GM21576 (cell line): ENCODE data around the gene CCDC116.
A peak's percentile ranks its signal among the peaks of the same experiment; 100 is the strongest.
"Not testable (repeated sequence)": the region's sequence is repeated elsewhere in the genome, so short reads cannot be mapped to it uniquely, and the experiment has no call there.

ENCODE experiments used
- ATAC-seq: cut with Tn5 transposase; IDR thresholded peaks from one replicate; pipeline ENCODE4 v1.9.1; 2021; ENCODE audit warnings: mild to moderate bottlenecking, moderate library complexity; ENCODE audit not compliant: unreplicated experiment

Gene CCDC116

DNA sequence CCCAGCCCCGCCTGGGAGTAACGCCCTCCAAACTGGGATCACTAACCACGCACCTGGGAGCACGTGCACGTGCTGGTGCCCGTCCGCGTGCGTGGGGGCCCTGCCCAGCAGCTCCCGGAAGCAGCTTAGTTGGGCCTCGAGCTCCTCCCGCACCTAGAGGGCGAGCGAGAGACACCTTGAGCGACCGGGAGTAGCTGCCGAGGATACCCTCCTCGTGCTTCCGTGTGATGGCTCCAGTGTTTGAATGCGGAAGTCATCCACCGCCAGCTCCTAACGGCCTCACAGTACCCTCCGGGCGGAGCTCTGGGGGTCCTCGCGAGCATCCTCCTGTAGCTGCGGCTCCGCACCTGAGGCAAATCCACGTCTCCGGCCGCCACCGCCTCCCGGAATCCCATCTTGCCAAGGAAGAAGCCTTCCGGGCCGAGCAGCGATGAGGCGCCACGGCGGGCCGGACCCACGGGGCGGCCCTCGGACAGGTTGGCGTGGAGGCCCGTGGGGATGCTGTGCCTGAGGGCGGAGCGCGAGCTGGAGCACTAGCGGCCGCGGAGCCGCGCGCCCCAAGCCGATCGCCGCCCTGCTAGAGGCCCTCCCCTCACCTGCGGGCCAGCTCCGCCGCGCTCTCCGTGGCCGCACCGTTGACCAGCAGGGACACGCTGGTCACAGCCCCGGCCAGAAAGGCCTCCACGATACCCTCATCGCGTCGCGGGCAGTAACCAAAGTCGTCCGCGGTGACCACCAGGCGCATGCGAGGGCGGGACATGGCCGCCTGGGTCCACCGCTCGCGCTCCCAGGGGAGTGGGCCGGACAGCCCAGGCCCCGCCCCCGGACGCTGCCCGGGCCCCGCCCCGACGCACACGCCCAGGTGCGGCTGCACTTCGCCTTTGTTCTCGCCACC is 3.1 kb upstream of the CCDC116 start, which contains the start of gene YDJC:
YDJC (minus strand) TSS at position 768 of the 895 bp plus-strand sequence; CDS start at position 760, 8 bp downstream.
- peak; percentile 70 for ATAC-seq

DNA sequence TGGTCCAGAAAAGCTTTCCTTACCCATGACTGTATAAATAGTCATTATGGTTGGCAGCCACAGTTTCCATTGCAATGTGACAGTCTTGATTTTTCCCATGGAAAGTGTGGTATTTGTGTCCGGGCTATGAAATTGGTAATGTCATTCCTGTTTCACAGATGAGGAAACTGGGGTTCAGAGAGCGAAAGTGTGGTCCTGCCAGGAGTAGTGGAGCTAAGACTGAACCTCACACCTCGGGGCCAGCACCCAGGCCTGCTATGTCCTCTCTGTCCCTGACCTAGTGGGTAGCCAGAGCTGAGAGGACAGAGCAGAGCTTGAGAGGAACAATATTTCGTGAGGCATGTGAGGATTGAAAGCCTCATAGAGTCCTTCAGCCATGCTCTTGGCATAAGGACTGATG is 1.5 kb upstream of the CCDC116 start:
- no peak for ATAC-seq

DNA sequence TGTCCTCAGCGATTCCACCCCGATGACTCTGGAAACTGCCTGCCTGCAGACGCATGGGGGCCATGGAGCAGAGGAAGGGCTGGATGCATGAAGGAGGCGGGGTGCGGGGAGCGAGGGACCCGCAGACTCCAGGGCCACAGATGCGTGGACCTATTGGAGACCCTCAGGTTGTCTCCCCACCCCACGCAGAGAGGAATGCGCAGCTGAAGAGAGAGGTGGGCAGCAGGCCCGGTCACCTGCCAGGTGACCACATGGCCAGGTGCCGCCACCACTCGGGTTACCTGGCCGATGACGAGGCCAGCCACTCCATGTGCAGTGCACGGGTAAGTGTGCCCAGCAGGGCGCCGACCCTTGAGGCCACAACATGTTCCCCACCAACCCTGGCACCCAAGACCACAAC is 371 bp downstream of the CCDC116 start:
- ATAC-seq: no peak

DNA sequence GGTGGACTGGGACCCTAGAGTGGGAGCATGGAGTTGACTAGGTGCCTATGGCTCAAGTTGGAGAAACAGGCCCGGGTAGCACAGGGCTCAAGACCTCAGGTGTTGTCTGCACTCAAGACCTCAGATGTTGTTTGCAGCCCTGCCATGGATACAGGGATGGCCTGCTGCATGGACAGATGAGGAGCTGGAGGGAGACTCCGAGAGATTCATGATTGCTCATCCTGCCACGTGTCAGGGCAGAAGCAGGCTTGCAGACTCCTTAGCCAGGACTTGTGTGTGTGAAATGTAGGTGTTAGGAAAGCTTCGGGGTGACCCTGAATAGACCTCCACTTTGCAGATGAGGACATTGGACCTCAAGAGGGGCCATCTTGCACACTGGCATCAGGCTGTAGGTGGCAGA is 921 bp downstream of the CCDC116 start:
- no peak for ATAC-seq

DNA sequence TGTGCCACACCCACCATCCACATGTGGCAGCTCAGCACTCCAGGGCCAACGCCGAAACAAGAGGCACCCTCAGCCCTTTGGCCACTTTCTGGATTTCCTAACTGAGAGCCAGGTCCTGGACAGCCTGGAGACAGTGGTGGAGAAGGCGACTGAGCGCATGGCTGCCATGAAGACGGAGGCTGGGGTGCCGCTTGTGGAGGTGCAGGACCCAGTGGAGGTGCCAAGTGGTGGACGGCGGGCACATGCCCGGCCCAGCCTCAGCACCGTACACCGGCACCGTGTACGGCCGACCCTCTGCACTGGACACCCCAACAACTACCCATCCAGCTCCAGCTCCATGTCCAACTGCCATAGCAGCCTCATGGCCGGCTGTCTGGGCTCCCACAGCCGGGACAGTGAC is 1.5 kb downstream of the CCDC116 start:
- no peak for ATAC-seq

DNA sequence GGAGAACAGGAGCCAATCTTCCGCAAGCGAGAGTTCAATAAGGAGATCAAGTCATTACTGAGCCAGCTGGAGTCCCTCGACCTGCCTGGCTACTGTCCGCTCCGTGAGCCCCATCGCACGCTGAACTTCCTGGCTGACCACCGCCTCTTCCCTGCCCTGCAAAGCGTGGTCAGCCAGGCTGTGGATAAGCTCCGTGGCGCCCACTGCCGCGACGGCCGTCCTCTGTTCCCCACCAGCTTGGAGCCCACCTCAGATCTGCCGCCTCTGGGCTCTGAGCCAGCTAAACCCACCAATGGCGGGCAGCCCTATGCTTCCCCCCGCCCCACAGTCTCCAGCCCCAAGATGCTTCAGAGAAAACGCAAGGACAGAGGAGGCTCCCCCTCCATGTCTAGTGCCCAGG is 2.3 kb downstream of the CCDC116 start:
- ATAC-seq: no peak

DNA sequence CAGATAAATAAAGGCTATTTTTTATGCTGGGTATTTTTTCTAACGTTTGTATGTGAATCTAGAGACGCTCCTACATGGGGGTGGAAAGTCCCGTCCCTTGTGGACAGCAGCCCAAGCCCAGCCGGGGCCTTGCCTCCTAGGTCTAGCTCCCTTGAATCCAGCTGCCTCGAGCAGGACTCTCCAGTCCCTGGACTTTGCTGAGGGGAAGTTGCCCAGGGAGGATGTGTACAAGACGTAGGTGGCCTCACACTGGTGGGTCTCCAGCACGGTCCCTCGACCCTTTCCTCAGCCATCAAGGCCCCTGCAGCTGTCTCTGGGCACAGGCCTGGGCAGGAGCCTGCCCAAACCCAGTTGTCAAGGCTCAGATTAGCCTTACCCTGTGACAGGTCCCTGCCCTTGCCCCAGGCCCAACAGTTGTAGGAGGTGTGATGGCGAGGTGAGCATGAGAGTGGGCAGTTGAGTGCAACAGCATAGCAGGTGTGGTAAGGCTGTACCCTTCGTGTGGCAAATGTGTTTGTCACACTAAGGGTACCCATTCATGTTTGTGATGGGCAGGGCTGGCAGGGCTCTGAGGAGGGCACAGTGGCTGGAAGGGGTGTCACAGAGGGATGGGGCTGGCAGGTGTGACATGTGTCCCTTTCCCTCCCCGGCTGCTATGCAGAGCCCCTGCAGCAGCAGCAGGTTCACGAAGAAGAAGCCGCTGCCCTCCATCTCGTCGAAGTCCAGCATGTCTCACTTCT is 3.4 kb downstream of the CCDC116 start:
- no peak for ATAC-seq

DNA sequence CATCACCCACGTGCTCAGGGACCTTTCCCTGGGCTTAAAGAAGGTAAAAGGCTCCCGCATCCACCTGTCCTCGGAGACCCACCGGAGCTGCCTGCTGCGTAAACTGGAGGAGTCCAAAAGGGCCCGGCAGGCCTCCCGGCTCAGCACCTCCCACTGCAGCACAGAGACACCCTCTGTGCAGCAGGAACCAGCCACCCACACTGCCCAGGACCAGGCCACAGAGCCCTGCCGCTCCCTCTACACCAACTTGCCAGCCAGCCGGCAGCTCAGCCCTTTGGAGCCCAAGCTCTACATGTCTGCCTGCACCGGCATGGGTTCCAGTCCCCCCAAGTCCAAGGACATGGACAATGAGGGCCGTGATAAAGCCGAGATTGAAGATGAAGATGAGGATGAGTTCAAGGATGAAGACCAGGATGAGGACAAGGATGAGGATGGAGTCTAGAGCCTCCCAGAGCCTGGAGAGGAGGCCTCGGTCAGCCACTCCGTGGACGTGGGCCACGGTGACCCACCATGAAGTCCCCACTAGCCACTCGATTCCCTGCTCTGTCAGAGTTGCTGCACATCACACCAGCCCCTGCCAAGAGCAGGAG is 4.2 kb downstream of the CCDC116 start:
- ATAC-seq: no peak

DNA sequence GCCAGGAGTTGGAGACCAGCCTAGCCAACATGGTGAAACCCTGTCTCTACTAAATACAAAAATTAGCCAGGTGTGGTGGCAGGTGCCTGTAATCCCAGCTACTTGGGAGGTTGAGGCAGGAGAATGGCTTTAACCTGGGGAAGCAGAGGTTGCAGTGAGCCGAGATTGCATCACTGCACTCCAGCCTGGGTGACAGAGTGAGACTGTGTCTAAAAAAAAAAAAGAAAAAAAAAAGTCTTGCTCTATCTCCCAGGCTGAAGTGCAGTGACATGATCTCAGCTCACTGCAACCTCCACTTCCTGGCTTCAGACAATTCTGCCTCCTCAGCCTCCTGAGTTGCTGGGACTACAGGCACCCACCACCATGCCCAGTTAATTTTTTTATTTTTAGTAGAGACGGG is 4.9 kb downstream of the CCDC116 start:
- not testable (repeated sequence) for ATAC-seq

DNA sequence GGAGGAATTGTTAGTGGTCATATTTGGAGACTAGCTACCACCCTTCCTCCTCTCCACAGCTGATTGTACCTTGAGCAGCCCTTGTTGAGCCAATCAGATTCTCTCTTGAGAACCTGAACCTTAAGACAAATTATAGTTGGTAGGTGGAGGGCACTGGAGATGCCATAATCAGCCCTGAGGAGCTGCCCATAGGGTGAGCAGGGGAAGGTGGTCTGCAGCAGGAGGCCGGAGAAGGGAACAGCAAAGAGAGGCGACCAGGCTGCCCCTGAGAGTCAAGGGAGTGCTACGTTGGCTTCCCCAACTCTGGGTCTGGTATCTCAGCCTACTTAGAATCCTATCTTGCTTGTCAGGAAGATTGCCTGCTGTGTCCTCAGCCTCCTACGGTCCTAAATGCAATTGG is 6.8 kb downstream of the CCDC116 start:
- ATAC-seq: no peak

DNA sequence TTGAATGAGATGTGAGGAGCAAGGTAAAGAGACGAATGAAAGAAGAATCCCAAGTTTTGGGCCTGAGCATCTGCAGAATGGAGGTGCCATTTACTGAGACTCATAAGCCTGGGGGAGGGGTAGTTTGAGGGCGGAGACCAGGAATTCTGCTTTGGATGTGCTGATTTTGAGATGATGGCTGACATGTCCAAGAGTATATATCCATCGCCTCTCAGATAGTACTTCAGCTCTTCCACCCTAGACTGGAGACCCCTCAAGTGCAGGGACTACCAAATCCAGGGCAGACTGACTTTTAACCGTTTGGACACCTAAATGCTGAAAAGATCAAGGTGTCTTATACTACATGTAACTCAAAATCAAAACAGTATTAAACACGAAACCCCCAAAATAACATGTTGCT is 8.2 kb downstream of the CCDC116 start:
- ATAC-seq: no peak

DNA sequence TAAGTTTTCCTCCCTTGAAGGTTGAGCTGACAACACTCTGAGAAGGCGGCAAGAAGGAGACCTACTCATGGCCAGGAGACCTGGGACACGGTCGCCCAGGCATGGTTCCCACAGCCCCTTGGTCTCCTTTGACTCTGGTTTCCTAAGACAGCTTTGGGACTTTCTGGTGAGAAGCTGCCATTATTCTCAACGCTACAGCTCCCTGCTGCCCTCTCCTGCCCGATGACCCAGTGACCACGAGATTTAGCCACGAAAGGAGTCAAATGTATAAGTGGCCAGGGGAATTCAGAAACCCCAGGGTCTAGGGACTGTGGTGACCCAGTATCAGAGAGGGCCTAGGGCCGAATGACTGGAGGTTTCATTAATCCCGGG is 8.8 kb downstream of the CCDC116 start:
- no peak for ATAC-seq

DNA sequence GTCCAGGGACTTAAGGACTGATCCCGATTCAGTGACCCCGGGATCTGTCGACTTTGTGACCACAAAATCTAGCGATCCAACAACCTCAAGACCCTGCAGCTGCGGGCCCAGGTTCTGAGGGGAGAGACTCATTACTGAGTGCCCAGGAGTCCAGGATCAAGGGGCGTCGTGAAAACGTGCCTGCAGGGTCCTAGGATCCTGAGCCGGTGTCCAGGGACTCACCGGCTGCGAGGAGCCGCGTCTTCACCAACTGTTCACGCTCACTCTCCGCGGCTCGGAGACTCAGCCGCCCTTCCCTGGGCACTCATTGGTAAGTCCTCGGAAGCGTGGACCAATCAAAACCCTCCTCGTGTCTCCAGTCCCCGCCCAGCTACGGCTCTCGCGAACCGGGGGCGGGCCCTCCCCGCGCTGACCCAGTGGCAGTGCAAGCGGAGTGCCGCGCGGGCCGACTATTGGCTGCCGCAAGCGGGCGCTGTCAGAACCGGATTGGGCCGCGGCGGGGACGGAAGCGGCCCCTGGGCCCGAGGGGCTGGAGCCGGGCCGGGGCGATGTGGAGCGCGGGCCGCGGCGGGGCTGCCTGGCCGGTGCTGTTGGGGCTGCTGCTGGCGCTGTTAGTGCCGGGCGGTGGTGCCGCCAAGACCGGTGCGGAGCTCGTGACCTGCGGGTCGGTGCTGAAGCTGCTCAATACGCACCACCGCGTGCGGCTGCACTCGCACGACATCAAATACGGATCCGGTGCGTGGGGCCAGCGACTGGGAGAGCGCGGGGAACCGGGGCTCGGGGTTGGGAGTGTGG is 9.4 kb downstream of the CCDC116 start, which contains the start of gene SDF2L1:
SDF2L1 (plus strand) TSS at position 514 of the 795 bp plus-strand sequence; CDS start at position 549, 35 bp downstream.
- ATAC-seq: peak; percentile 86

DNA sequence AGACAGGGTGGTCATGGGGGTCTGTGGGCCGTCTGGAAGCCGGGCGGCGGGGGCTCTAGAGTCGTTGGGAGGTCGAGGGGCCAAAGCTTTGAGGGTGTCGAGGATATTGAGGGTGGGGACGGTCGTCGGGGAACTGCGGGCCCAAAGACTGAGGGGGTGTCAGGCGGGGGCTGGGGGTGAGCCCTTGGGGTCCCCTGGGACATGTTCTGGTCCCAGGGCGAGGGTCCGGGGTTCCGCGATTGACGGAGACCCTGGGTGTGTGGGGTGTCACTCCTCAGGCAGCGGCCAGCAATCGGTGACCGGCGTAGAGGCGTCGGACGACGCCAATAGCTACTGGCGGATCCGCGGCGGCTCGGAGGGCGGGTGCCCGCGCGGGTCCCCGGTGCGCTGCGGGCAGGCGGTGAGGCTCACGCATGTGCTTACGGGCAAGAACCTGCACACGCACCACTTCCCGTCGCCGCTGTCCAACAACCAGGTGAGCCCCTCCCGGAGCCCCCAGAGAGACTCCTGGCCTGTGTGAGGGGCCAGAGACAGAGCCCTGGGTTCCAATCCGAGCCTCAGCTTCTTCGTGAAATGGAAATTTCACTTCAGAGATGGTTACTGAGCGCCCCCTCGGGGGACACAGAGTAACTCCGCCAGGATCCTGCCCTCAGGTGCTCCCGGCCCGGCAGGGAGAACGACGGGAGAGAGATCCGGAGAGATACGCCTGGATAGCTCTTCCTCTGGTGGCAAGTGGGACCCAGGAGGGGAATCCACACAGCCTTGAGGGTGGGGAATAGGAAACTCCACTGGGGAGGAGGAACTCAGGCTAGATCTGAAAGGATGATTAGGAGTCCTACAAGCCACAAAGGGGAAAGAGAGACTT is 10.3 kb downstream of the CCDC116 start:
- no peak for ATAC-seq

DNA sequence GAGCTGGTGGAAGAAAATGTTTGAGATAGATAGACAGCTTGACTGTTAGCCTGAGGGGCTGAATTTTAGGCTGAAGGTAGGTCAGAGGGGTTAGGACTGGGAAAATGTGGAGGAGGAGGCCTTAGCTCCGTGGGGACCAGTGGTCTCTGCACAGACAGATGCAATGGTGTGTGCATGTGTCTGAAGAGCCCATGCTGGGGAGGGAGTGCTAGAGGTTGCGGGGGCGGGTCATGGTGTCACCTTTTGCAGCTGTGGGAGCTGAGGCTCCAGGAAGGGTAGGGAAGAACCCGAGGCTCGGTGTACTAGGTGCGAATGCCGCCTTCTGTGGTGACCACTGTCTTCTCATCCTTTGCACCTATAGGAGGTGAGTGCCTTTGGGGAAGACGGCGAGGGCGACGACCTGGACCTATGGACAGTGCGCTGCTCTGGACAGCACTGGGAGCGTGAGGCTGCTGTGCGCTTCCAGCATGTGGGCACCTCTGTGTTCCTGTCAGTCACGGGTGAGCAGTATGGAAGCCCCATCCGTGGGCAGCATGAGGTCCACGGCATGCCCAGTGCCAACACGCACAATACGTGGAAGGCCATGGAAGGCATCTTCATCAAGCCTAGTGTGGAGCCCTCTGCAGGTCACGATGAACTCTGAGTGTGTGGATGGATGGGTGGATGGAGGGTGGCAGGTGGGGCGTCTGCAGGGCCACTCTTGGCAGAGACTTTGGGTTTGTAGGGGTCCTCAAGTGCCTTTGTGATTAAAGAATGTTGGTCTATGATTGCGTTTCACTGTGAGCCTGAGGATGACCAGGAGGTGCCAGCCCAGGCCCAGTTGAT is 11.2 kb downstream of the CCDC116 start:
- ATAC-seq: no peak

DNA sequence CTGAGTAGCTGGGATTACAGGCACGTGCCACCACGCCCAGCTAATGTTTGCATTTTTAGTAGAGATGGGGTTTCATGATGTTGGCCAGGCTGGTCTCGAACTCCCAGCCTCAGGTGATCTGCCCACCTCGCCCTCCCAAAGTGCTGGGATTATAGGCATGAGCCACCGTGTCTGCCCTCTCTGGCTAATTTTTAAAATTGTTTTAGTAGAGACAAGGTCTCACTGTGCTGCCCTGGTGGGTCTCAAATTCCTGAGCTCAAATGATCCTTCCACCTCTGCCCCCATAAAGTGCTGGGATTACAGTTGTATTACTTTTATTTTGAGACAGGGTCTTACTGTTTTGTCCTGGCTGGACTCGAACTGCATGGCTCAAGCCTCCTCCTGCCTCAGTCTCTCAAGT is 13.0 kb downstream of the CCDC116 start:
- not testable (repeated sequence) for ATAC-seq

DNA sequence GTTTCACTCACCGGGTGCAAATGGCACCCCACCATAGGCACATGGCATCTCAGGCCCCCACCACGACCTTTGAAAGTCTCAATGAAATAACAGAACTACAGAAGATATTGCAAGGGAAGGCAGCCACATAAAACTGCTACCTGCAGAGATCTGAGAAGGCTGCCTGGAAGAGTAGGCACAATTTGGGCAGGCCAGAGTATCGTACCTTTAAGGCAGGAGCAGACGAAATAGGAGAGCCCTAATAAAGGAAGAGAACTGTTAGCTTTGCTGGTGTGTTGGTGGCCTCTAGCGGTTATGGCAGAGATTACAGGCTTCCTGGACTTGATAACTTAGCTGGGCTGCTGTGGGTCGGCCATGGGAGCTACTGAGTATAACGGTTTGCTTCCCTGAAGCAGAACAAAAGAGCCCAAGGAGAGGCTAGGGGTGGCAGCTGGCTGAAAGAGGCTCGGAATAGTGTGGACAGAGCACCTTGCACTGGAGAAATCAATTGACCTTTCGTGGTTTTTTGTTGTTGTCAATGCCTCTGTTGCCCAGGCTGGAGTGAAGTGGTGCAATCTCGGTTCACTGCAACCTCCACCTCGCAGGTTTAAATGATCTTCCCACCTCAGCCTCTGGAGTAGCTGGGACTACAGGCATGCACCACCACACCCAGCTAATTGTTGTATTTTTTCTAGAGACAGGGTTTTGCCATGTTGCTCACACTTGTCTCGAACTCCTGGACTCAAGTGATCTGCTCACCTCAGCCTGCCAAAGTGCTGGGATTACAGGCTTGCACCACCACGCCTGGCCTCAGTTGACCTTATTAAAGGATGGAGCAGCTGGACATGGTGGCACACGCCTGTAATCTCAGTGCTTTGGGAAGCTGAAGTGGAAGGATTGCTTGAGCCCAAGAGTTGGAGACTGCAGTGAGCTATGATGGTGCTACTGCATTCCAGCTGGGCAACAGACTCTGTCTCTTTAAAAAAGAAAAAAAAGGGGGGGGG is 14.3 kb downstream of the CCDC116 start:
- no peak for ATAC-seq

DNA sequence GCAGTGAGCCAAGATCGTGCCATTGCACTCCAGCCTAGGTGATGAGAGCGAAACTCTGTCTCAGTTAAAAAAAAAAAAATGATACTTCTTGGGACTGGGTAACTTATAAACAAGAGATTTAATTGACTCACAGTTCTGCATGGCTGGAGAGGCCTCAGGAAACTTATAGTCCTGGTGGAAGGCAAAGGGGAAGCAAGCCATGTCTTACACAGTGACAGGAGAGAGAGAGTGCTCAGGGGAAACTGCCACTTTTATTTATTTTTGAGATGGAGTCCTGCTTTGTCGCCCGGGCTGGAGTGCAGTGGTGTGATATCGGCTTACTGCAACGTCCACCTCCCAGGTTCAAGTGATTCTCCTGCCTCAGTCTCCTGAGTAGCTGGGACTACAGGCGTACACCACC is 17.7 kb downstream of the CCDC116 start:
- ATAC-seq: no peak
